Lower leg skin (tissue), 4 donors: Measurements from ENCODE around the gene LRRC51. TPM values are rescaled to one million over a fixed set of nuclear protein-coding genes. Genes with fewer than 3 reads are reported as not detected.
"Not testable (repeated sequence)": the region's sequence is repeated elsewhere in the genome, so short reads cannot be mapped to it uniquely, and the experiment has no call there.

Experiments
- DNase-seq, 2 donors: peaks; one replicate each; pipeline ENCODE4 v3.0.0-alpha.2; 2019; ENCODE audit warnings: low spot score in 2 of 2
- H3K4me3 ChIP-seq: fragments of 200-600 bp; sonication (generic); 2 replicates; pipeline ENCODE4 v1.5.1; 2017; ENCODE audit warnings: mild to moderate bottlenecking, low read depth; ENCODE audit not compliant: poor library complexity, severe bottlenecking
- POLR2A ChIP-seq, 2 donors: fragments of 450-650 bp; IDR thresholded peaks; one replicate each; pipeline ENCODE4 v1.6.1; 2016 to 2017; ENCODE audit warnings: antibody characterized with exemption in 2 of 2, mild to moderate bottlenecking in 1 of 2, moderate library complexity in 1 of 2
- WGBS, 2 donors: methylation state at CpG; one replicate each; pipeline ENCODE4 v1.1.5; 2018; 5-methylcytosine and 5-hydroxymethylcytosine counted together
- intact Hi-C: fragments of 100-400 bp; cut with DNase I; formaldehyde crosslinking; loops from one replicate; pipeline ENCODE4 v1.15.0; 2023; ENCODE audit warnings: low total_unique reads
- microRNA-seq, 2 donors: library from miRNA; unstranded; fragments of <30 nt; microRNA quantifications; one replicate each; pipeline ENCODE4, GENCODE V29; 2016; ENCODE audit warnings: borderline replicate concordance in 2 of 2, borderline number of aligned reads in 1 of 2
- total RNA-seq, 4 donors: library from RNA; depleted of rRNA; stranded (reverse); fragments of >200 nt; gene quantifications; one replicate each; pipeline ENCODE4 v1.1.0, GENCODE V29; 2016
- TF ChIP-seq, protein P1 (sequence below), 3 donors: fragments of 450-650 bp; IDR thresholded peaks; one replicate each; pipeline ENCODE4 v1.5.1; 2016; ENCODE audit warnings: antibody characterized with exemption in 3 of 3, mild to moderate bottlenecking in 3 of 3, moderate library complexity in 2 of 3

LRRC51 gene
- total RNA-seq, 4 donors from 2014 or later = 1.9 to 16.9 (median 4.9) TPM

DNA sequence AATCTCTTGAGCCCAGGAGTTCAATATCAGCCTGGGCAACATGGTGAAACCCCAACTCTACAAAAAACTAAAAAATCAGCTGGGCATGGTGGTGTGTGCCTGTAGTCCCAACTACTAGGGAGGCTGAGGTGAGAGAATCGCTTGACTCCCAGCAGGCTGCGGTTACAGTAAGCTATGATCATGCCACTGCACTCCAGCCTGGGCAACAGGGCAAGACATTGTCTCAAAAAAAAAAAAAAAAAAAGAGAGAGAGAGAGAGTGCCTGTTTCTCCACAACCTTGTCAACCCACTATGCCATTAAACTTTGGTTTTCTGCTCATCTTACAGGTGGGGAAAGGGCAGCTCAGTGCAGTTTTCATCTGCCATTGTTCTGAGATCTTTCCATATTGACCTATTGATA is 60.0 kb downstream of the LRRC51 start:
- intact Hi-C loops = no loop called here

DNA sequence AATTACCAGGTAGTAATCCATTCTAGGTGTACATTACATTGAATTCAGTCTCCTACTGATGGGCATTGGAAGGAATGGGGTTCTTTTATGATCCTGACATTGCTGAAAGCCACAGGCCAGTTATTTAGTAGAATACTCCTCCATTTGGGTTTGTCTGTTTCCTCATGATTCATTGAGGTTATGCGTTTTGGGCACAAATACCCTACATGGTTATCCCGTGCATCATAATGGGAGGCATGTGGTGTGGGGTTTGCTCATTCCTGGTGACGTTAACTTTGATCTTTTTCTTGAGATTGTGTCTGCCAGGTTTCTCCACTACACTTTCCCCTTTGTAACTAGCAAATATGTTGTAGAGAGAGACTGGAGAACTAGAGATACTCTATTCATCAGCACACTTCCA is 60.4 kb downstream of the LRRC51 start:
- intact Hi-C loops = no loop called here
- no peak overlapping the region for H3K4me3 ChIP-seq
- DNase-seq = no peak
- TF ChIP-seq, protein P1, sequence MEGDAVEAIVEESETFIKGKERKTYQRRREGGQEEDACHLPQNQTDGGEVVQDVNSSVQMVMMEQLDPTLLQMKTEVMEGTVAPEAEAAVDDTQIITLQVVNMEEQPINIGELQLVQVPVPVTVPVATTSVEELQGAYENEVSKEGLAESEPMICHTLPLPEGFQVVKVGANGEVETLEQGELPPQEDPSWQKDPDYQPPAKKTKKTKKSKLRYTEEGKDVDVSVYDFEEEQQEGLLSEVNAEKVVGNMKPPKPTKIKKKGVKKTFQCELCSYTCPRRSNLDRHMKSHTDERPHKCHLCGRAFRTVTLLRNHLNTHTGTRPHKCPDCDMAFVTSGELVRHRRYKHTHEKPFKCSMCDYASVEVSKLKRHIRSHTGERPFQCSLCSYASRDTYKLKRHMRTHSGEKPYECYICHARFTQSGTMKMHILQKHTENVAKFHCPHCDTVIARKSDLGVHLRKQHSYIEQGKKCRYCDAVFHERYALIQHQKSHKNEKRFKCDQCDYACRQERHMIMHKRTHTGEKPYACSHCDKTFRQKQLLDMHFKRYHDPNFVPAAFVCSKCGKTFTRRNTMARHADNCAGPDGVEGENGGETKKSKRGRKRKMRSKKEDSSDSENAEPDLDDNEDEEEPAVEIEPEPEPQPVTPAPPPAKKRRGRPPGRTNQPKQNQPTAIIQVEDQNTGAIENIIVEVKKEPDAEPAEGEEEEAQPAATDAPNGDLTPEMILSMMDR (IDR thresholded peaks at IDR 0.05) = no peak
- no peak for TF ChIP-seq POLR2A (IDR thresholded peaks at IDR 0.05)
- WGBS, 2 donors = 52 to 55% methylated on average over 3 of the region's 3 CpGs

More for the DNA sequence above, 60.0 kb downstream of the LRRC51 start:
- TF ChIP-seq POLR2A (IDR thresholded peaks at IDR 0.05) = no peak
- TF ChIP-seq, protein P1 (IDR thresholded peaks at IDR 0.05) = no peak
- no peak for DNase-seq
- 92 to 98% methylated on average over 2 of the region's 2 CpGs for WGBS, 2 donors
- H3K4me3 ChIP-seq = no peak overlapping the region

DNA sequence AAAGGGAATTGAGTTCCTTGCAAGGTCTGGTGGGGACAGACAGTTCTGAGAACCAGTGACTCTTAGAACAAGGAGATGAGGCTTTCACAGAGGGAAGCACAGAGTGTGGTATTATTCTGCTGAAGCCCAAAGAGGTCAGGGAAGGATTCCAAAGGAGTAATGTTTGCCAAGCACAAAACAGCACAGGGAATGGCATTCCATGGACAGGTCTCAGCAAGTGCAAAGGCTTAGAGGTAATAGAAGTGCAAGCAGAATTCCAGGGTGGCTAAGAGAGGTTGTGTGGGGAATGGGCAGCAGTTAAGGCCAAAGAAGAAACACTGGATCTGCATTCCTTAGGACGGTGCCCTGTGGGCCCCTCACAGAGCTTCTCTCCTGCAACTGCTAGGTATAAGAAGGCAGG is 61.4 kb downstream of the LRRC51 start:
- H3K4me3 ChIP-seq, intact Hi-C loops, DNase-seq: not testable (repeated sequence)
- 10 to 67% methylated on average over 1 of the region's 1 CpG for WGBS, 2 donors

DNA sequence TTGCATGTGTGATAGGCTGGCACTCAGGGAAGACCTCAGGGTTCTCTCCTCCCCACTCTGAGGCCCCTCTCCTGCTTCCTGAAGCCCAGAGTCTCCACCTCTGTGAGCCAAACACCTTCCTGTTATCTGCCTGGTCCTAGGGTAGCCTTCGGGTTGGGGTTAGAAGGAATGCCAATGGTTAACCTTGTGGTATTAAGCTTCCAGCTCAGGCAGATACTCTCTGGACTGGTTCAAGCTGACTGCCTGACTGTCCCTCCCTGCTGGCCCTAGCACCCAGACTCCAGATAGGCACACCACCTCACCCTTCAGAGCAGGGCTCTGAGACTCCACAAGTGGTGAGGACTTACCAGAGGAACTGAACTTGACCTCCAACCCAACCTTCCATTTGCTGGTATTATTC is 61.9 kb downstream of the LRRC51 start:
- intact Hi-C loops, DNase-seq, H3K4me3 ChIP-seq: not testable (repeated sequence)
- WGBS, 2 donors = 33% methylated on average over 1 of the region's 1 CpG; no CpG with 5 or more reads in 1 of the 2 donors

DNA sequence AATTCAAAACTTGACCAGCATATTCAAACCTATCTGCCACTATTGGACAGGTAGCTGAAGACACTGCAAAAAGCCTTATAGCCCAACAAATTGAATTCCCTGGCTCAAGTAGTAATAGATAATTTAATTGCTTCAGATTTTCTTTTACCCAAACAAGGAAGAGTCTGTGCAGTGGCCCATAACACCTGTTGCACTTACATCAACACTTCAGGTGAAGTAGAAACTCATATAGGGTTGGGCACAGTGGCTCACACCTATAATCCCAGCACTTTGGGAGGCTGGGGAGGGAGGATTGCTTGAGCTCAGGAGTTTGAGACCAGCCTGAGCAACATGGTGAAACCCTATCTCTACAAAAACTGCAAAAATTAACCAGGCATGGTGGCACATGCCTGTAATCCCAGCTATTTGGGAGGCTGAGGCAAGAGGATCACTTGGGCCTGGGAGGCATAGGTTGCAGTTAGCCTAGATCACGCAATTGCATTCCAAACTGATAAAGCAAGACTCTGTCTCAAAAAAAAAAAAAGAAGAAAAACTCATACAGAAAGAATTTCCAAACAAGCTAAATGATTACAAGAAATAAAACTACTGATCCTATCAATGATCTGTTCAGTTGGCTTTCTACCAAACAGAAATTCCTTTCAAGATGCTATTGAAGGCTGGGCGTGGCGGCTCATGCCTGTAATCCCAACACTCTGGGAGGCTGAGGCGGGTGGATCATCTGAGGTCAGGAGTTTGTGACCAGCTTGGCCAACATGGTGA is 64.3 kb downstream of the LRRC51 start:
- DNase-seq = no peak
- WGBS, 2 donors = 46 to 51% methylated on average over 4 of the region's 4 CpGs
- H3K4me3 ChIP-seq = no peak overlapping the region
- no peak for TF ChIP-seq POLR2A (IDR thresholded peaks at IDR 0.05)
- TF ChIP-seq, protein P1 (IDR thresholded peaks at IDR 0.05) = no peak
- intact Hi-C loops = no loop called here

Small RNA genes within 50 kb of the gene (microRNA-seq; reads per million reads assigned to microRNA genes)
- 0 reads per million in 2 donors for gene MIR3165

Other genes with a start within 250 kb of the LRRC51 start
- not detected for gene DEFB108B, start 247.7 kb upstream of the LRRC51 start, total RNA-seq
- not detected for gene DEFB131B, start 202.4 kb upstream of the LRRC51 start, total RNA-seq
- 1 to 10 TPM; 1.6 to 8.6 (median 6.5) TPM for gene XNDC1N, start 152.3 kb upstream of the LRRC51 start, total RNA-seq
- gene RNF121, start 151.8 kb upstream of the LRRC51 start, total RNA-seq = 10 to 100 TPM; 13.2 to 27.6 (median 18.6) TPM
- 1 to 10 TPM; 3.0 to 9.1 (median 5.6) TPM for gene IL18BP, start 81.9 kb upstream of the LRRC51 start, total RNA-seq
- 100 to 1,000 TPM; 356 to 592 (median 409) TPM for gene NUMA1, start 308 bp upstream of the LRRC51 start, total RNA-seq
- gene LAMTOR1, start 22.4 kb downstream of the LRRC51 start, total RNA-seq = 100 to 1,000 TPM in 2 of 4 donors, 10 to 100 TPM in 2; 83.6 to 112 (median 99.9) TPM
- gene TOMT, start 25.1 kb downstream of the LRRC51 start, total RNA-seq = not detected
- 10 to 100 TPM in 3 of 4 donors, 1 to 10 TPM in 1; 5.0 to 27.8 (median 24.9) TPM for gene ANAPC15, start 31.8 kb downstream of the LRRC51 start, total RNA-seq
- under 1 TPM in 2 of 4 donors, not detected in 2; 0.49 to 0.52 TPM for gene FOLR3, start 54.9 kb downstream of the LRRC51 start, total RNA-seq
- gene FOLR1, start 111.3 kb downstream of the LRRC51 start, total RNA-seq = 1 to 10 TPM in 3 of 4 donors, under 1 TPM in 1; 0.46 to 7.0 (median 4.0) TPM
- 10 to 100 TPM in 1 of 4 donors, 1 to 10 TPM in 3; 6.6 to 12.5 (median 7.7) TPM for gene FOLR2, start 135.9 kb downstream of the LRRC51 start, total RNA-seq
- gene INPPL1, start 143.9 kb downstream of the LRRC51 start, total RNA-seq = 10 to 100 TPM; 25.0 to 68.8 (median 41.2) TPM
- not detected for gene PHOX2A, start 163.3 kb downstream of the LRRC51 start, total RNA-seq